Calu3 (cell line): ENCODE data around the gene POU4F3. TPM values are rescaled to one million over a fixed set of nuclear protein-coding genes. Genes with fewer than 3 reads are reported as not detected.

Source experiments
- BruUV-seq: library from RNA; stranded (reverse); fragments of 400-500 nt; replicated peaks from 2 replicates; lab custom pipeline; 2021; lab: Mats Ljungman, UMichigan
- CTCF ChIA-PET: fragments of 300-600 bp; sonication (Branson Sonifier 250); formaldehyde crosslinking; loops from one replicate; lab custom pipeline; 2022; ENCODE audit warnings: antibody characterized with exemption; lab: Charles Lee
- DNase-seq: peaks from one replicate; pipeline ENCODE4 v3.0.0; 2022
- H3K27ac Mint-ChIP-seq: one replicate; pipeline ENCODE4 v1.8.0; 2022; ENCODE audit warnings: mixed read lengths; ENCODE audit not compliant: unreplicated experiment
- H3K27me3 Mint-ChIP-seq: one replicate; pipeline ENCODE4 v1.8.0; 2022; ENCODE audit warnings: mixed read lengths; ENCODE audit not compliant: unreplicated experiment
- H3K36me3 Mint-ChIP-seq: one replicate; pipeline ENCODE4 v1.8.0; 2022; ENCODE audit warnings: mild to moderate bottlenecking, moderate library complexity, mixed read lengths; ENCODE audit not compliant: insufficient read depth, unreplicated experiment
- H3K4me1 Mint-ChIP-seq: one replicate; pipeline ENCODE4 v1.8.0; 2022; ENCODE audit warnings: mild to moderate bottlenecking, low read depth, mixed read lengths; ENCODE audit not compliant: unreplicated experiment
- H3K4me3 Mint-ChIP-seq: one replicate; pipeline ENCODE4 v1.8.0; 2022; ENCODE audit warnings: mild to moderate bottlenecking, low read depth, moderate library complexity, mixed read lengths; ENCODE audit not compliant: unreplicated experiment
- H3K9me3 Mint-ChIP-seq: one replicate; pipeline ENCODE4 v1.8.0; 2022; ENCODE audit warnings: low read depth, mixed read lengths; ENCODE audit not compliant: unreplicated experiment
- intact Hi-C: fragments of 100-400 bp; cut with micrococcal nuclease; formaldehyde crosslinking; loops from one replicate; pipeline ENCODE4 v1.10.0; 2022; ENCODE audit not compliant: unreplicated experiment
- total RNA-seq: library from RNA; stranded (reverse); gene quantifications from 2 replicates; pipeline ENCODE4 v1.2.3, GENCODE V29; 2022
- TF ChIP-seq, protein P1 (sequence below): fragments of 200-600 bp; IDR thresholded peaks from one replicate; pipeline ENCODE4 v1.8.0; 2022; ENCODE audit warnings: antibody characterized with exemption; ENCODE audit not compliant: unreplicated experiment

Gene POU4F3
- total RNA-seq, 1 experiment from 2014 or later, result 0.19 TPM

DNA sequence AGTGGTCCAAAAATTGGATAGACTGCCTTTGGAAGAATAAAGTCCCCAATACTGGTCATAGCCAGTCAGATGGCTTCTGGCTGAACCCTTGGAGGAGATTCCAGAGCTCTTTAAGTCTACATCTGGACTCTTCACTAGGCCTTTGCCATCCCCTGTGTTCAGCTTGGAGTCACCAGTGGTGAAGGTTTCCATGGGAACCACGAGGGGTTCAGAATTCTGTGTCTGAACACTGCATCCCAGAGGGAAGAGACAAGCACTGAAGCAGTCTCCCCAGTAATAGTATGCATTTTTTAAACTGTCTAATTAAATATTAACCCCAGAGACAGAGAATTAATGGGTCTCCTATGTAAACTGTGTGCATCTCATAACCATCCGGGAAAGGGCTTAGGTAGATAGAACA, 38.2 kb downstream of the POU4F3 start:
- no TSS peak for BruUV-seq
- Mint-ChIP-seq H3K27ac (no peak overlapping the region), H3K4me3 (no peak overlapping the region), H3K9me3 (peaks cover 2% of the 10 kb centered on the region), H3K27me3 (peaks cover 21% of the 10 kb centered on the region), H3K36me3 (no peaks in the 10 kb centered on the region), H3K4me1 (no peaks in the 10 kb centered on the region)
- TF ChIP-seq, protein P1, sequence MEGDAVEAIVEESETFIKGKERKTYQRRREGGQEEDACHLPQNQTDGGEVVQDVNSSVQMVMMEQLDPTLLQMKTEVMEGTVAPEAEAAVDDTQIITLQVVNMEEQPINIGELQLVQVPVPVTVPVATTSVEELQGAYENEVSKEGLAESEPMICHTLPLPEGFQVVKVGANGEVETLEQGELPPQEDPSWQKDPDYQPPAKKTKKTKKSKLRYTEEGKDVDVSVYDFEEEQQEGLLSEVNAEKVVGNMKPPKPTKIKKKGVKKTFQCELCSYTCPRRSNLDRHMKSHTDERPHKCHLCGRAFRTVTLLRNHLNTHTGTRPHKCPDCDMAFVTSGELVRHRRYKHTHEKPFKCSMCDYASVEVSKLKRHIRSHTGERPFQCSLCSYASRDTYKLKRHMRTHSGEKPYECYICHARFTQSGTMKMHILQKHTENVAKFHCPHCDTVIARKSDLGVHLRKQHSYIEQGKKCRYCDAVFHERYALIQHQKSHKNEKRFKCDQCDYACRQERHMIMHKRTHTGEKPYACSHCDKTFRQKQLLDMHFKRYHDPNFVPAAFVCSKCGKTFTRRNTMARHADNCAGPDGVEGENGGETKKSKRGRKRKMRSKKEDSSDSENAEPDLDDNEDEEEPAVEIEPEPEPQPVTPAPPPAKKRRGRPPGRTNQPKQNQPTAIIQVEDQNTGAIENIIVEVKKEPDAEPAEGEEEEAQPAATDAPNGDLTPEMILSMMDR, result no peak
- no peak for DNase-seq
- CTCF ChIA-PET, result no interaction called here
- intact Hi-C loops, result no loop called here

DNA sequence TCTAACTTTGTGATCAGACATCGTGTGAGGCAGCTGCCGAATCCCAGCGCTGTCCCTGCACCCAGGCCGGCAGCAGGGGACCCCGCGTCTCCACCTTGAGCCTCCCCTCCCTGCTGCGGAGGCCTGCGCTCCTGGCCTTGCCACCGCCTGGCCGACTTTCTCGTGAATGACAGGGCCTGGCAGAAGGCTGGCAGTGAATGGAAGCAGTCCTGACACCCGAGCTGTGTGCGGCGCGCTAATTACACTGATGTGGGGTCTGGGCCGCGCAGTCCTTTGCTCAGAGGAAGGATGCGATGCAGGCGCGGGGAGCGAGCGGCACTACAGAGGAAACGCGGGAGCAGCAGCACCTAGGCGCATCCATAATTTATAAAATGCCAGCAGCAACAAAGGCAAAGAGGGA, 40.3 kb downstream of the POU4F3 start:
- no peaks in the 10 kb centered on the region for H3K4me1 Mint-ChIP-seq
- CTCF ChIA-PET, result no interaction called here
- H3K27me3 Mint-ChIP-seq, result peaks cover 21% of the 10 kb centered on the region
- H3K9me3 Mint-ChIP-seq, result peaks cover 2% of the 10 kb centered on the region
- no peak overlapping the region for H3K4me3 Mint-ChIP-seq
- intact Hi-C loops, result no loop called here
- H3K27ac Mint-ChIP-seq, result no peak overlapping the region
- no peaks in the 10 kb centered on the region for H3K36me3 Mint-ChIP-seq
- no peak for DNase-seq
- no TSS peak for BruUV-seq
- TF ChIP-seq, protein P1, result no peak

DNA sequence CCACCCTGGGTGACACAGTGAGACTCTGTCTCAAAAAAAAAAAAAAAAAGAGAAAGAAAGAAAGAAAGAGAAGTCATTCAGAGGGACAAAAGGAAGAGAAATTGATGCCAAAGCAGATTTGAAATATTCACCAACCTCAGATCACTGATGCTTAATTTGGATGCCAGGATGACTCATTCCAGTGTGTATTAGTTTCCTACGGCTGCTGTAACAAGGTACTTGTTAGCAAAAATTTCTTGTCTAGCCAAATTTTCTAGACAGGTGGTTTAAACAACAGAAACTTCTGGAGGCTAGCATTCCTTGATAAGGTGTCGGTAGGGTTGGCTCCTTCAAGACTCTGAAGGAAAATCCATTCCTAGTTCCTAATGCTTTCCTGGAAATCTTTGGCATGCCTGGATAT, 42.1 kb downstream of the POU4F3 start:
- Mint-ChIP-seq H3K36me3 (no peaks in the 10 kb centered on the region), H3K27ac (no peak overlapping the region), H3K27me3 (peaks cover 21% of the 10 kb centered on the region), H3K4me1 (no peaks in the 10 kb centered on the region), H3K9me3 (peaks cover 2% of the 10 kb centered on the region), H3K4me3 (no peak overlapping the region)
- no TSS peak for BruUV-seq
- TF ChIP-seq, protein P1, result no peak
- no peak for DNase-seq
- CTCF ChIA-PET, result no interaction called here
- intact Hi-C loops, result no loop called here

DNA sequence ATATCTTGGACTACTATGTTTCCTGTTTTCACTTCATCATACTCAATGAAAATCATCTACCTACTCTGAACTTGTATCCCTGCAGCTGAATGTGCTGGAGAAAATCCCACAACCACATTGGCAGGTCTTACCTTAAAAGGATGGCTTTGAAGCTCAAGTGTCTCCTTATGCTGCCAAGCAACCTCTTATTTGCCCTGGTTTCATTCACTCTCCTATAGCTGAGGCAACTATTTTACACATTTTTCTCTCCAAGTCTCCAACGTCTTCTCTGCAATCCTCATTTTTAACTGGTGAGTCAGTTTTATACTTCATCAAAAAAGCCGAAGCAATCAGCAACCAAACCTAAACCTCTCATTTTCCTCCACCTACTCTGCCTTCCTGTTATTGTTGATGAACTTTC, 49.7 kb downstream of the POU4F3 start:
- Mint-ChIP-seq H3K27me3 (no peaks in the 10 kb centered on the region), H3K4me3 (no peak overlapping the region), H3K9me3 (no peaks in the 10 kb centered on the region), H3K36me3 (no peaks in the 10 kb centered on the region), H3K4me1 (no peaks in the 10 kb centered on the region), H3K27ac (no peak overlapping the region)
- CTCF ChIA-PET, result interaction anchor here (1.0 kb wide), 1 partner anchor 20 kb away, joined by 4 read pairs; no protein-coding TSS in a partner anchor
- TF ChIP-seq, protein P1, result no peak
- intact Hi-C loops, result no loop called here
- DNase-seq, result no peak
- BruUV-seq, result no TSS peak
